HEK293T (cell line): ENCODE data around the gene C15orf39.

Experiments
- BHLHE40 ChIP-seq: fragments of 450-650 bp; IDR thresholded peaks from 2 replicates; pipeline ENCODE4 v1.6.1; 2016; ENCODE audit warnings: mild to moderate bottlenecking, moderate library complexity, borderline replicate concordance
- ELF4 ChIP-seq: fragments of 450-650 bp; IDR thresholded peaks from 2 replicates; pipeline ENCODE4 v1.6.1; 2017; ENCODE audit warnings: antibody characterized with exemption
- FOXM1 ChIP-seq: fragments of 450-650 bp; IDR thresholded peaks from 2 replicates; pipeline ENCODE4 v1.6.1; 2017; ENCODE audit warnings: mild to moderate bottlenecking, borderline replicate concordance
- HDGF ChIP-seq: fragments of 450-650 bp; IDR thresholded peaks from 2 replicates; pipeline ENCODE4 v1.6.1; 2017; ENCODE audit warnings: antibody characterized with exemption, borderline replicate concordance
- LEF1 ChIP-seq: fragments of 450-650 bp; IDR thresholded peaks from 2 replicates; pipeline ENCODE4 v1.6.1; 2017; ENCODE audit warnings: mild to moderate bottlenecking, borderline replicate concordance
- PKNOX1 ChIP-seq: fragments of 450-650 bp; IDR thresholded peaks from 2 replicates; pipeline ENCODE4 v1.6.1; 2016
- SP1 ChIP-seq: fragments of 450-650 bp; IDR thresholded peaks from 2 replicates; pipeline ENCODE4 v1.6.1; 2017
- SUZ12 ChIP-seq: fragments of 450-650 bp; IDR thresholded peaks from 2 replicates; pipeline ENCODE4 v1.6.1; 2016; ENCODE audit warnings: mild to moderate bottlenecking
- TARDBP ChIP-seq: fragments of 450-650 bp; IDR thresholded peaks from 2 replicates; pipeline ENCODE4 v1.6.1; 2016

- TF ChIP-seq FOXM1 = no peak
- no peak for TF ChIP-seq SP1
- no peak for TF ChIP-seq ELF4
- no peak for TF ChIP-seq LEF1
- TF ChIP-seq BHLHE40 = no peak
- no peak for TF ChIP-seq HDGF
- no peak for TF ChIP-seq TARDBP
- TF ChIP-seq PKNOX1 = no peak
- TF ChIP-seq SUZ12 = no peak
These were observed 5.9 kb upstream of the C15orf39 start for GRCh38 chr15:75195766-75196241.
